ENCODE results near the gene FAM170B. TPM values are rescaled to one million over a fixed set of nuclear protein-coding genes. Genes with fewer than 3 reads are reported as not detected.

The FAM170B gene
- total RNA-seq, 1 donor from 2014 or later, result not detected

DNA sequence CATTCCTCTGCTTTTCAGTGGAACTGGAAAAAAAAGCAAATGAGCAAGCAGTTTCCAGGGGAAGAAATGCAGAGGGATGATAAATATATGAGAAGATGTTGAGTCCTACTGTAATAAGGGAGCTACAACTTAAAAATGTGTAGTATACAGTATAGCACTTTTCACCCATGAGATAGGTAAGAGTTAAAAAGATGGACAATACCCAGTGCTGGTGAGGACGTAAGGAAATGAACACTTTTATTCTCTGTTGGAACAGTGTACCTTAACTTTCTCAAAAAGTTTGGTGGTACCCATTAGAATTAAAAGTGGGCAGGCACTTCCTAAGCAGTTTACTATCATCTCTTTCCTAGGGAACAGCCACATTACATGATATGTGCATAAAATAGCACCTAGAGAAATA, 2.7 kb upstream of the FAM170B start:
- TF ChIP-seq, protein P1, sequence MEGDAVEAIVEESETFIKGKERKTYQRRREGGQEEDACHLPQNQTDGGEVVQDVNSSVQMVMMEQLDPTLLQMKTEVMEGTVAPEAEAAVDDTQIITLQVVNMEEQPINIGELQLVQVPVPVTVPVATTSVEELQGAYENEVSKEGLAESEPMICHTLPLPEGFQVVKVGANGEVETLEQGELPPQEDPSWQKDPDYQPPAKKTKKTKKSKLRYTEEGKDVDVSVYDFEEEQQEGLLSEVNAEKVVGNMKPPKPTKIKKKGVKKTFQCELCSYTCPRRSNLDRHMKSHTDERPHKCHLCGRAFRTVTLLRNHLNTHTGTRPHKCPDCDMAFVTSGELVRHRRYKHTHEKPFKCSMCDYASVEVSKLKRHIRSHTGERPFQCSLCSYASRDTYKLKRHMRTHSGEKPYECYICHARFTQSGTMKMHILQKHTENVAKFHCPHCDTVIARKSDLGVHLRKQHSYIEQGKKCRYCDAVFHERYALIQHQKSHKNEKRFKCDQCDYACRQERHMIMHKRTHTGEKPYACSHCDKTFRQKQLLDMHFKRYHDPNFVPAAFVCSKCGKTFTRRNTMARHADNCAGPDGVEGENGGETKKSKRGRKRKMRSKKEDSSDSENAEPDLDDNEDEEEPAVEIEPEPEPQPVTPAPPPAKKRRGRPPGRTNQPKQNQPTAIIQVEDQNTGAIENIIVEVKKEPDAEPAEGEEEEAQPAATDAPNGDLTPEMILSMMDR (IDR thresholded peaks at IDR 0.05), result no peak
- TF ChIP-seq POLR2A (IDR thresholded peaks at IDR 0.05) (no peak), POLR2AphosphoS5 (IDR thresholded peaks at IDR 0.05; ENCODE audit: insufficient read depth in 1 of 2, low read depth in 1 of 2) (no peak)
- H3K27ac ChIP-seq, result peak overlapping the region; percentile 69

DNA sequence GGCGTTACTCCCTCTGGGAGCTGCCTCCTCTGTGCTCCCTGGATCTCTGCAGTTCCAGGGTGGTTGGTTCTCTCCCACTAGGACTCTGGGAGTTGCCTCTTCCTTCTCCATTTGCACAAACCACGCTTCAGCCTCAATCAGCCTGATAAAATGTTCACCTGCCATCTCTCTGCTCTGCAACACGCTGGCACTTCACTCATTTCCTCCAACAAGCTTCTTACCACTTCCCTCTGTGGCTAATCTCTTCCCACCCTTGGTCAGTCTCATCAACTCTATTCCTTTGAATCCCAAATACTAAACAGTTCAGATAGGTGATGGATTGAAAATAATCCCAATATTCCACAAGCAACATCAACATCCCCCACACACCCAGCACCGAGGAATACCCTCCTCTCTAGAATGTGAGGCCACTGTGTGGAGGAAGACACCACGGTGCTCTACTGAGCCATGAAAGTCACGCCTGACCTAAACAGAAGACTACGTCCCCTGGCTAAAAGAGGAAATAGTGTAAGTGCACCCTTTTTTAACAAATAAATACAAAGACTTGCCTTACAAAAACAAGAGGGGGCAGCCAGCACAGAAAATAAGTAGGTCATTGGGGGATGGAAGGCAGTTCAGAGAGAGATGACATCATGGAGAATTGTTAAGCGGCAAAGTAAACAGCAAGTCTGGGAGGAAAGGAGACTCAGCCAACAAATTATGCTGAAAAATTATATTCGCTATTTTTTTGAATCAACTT, 1.9 kb upstream of the FAM170B start:
- Histone ChIP-seq H3K36me3 (no peaks in the 10 kb centered on the region), H3K27me3 (no peaks in the 10 kb centered on the region), H3K4me1 (peaks cover 35% of the 10 kb centered on the region), H3K4me3 (no peak overlapping the region), H3K9me3 (no peaks in the 10 kb centered on the region), H3K27ac (peak overlapping the region; percentile 69)
- TF ChIP-seq POLR2A (IDR thresholded peaks at IDR 0.05), result no peak
- TF ChIP-seq, protein P1 (IDR thresholded peaks at IDR 0.05), result no peak
- peak in 1 of 2 donors; percentile 54 for TF ChIP-seq POLR2AphosphoS5 (IDR thresholded peaks at IDR 0.05; ENCODE audit: insufficient read depth in 1 of 2, low read depth in 1 of 2)
- intact Hi-C loops (cut with DNase I), result no loop called here
- peak in 1 of 2 donors; percentile 40 for DNase-seq (ENCODE audit: extremely low spot score in 2 of 2)

More for the DNA sequence above, 2.7 kb upstream of the FAM170B start:
- intact Hi-C loops (cut with DNase I), result no loop called here
- Histone ChIP-seq H3K9me3 (no peaks in the 10 kb centered on the region), H3K4me3 (no peak overlapping the region), H3K36me3 (no peaks in the 10 kb centered on the region), H3K4me1 (peaks cover 38% of the 10 kb centered on the region), H3K27me3 (no peaks in the 10 kb centered on the region)
- DNase-seq (ENCODE audit: extremely low spot score in 2 of 2), result no peak

DNA sequence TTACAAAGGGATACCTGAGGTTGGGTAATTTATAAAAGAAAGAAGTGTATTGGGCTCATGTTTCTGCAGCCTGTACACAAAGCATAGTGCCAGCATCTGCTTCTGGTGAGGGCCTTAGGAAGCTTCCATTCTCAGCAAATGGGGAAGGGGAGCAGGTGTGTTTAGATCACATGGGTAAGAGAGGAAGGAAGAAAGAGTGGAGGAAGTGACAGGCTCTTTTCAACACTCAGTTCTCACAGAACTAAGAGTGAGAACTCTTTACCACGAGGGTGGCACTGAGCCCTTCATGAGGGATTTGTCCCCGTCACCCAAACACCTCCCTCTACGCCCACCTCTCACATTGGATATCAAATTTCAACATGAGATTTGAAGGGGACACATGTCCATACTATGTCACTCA, 506 bp upstream of the FAM170B start:
- H3K4me3 ChIP-seq, result no peak overlapping the region
- H3K9me3 ChIP-seq, result no peaks in the 10 kb centered on the region
- TF ChIP-seq POLR2A (IDR thresholded peaks at IDR 0.05) (no peak), POLR2AphosphoS5 (IDR thresholded peaks at IDR 0.05; ENCODE audit: insufficient read depth in 1 of 2, low read depth in 1 of 2) (no peak)
- TF ChIP-seq, protein P1 (IDR thresholded peaks at IDR 0.05), result no peak
- no peak for DNase-seq (ENCODE audit: extremely low spot score in 2 of 2)
- H3K36me3 ChIP-seq, result no peaks in the 10 kb centered on the region
- intact Hi-C loops (cut with DNase I), result no loop called here
- no peak overlapping the region for H3K27ac ChIP-seq
- peaks cover 23% of the 10 kb centered on the region for H3K4me1 ChIP-seq
- no peaks in the 10 kb centered on the region for H3K27me3 ChIP-seq

DNA sequence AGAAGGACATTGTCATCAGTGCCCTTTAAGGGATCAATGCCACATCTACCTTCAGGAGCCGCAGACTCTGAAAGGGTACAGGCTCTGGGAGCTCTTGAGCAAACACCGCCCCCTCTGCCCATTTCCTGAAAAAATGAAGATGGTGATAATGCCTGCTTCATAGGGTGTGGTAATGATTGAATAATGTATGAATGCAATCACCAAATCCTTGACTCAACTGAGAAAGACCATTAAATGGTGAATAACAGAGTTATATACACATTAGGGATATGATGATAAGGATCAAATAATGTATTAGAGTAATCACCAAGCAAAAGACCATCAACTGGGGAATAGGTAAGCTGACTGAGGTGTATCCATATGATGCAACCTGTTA, 1.5 kb downstream of the FAM170B start:
- Histone ChIP-seq H3K4me1 (peaks cover 11% of the 10 kb centered on the region), H3K27ac (no peak overlapping the region), H3K4me3 (no peak overlapping the region), H3K36me3 (no peaks in the 10 kb centered on the region), H3K9me3 (no peaks in the 10 kb centered on the region), H3K27me3 (no peaks in the 10 kb centered on the region)
- intact Hi-C loops (cut with DNase I), result no loop called here
- DNase-seq (ENCODE audit: extremely low spot score in 2 of 2), result no peak
- no peak for TF ChIP-seq POLR2A (IDR thresholded peaks at IDR 0.05)
- TF ChIP-seq, protein P1 (IDR thresholded peaks at IDR 0.05), result no peak
- TF ChIP-seq POLR2AphosphoS5 (IDR thresholded peaks at IDR 0.05; ENCODE audit: insufficient read depth in 1 of 2, low read depth in 1 of 2), result no peak

All from vagina (tissue), 2 donors.